ENCODE measurements around the gene TMEM213.
"Not testable (repeated sequence)": the region's sequence is repeated elsewhere in the genome, so short reads cannot be mapped to it uniquely, and the experiment has no call there.

Gene TMEM213

DNA sequence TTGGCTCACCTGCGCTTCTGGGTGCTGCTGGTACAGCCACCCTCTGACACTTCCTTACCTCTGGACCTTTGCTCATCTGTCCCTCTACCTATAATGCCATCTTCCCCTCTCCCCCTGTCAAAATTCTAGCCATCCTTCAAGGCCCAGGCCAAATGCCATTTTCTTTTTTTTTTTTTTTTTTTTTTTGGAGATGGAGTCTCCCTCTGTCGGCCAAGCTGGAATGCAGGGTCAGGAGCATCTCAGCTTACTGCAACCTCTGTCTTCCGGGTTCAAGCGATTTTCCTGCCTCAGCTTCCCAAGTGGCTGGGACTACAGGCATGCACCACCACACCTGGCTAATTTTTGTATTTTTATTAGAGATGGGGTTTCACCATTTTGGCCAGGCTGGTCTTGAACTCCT is 748 bp upstream of the TMEM213 start:
- DNase-seq (ENCODE audit: low read depth, low spot score) = not testable (repeated sequence)

DNA sequence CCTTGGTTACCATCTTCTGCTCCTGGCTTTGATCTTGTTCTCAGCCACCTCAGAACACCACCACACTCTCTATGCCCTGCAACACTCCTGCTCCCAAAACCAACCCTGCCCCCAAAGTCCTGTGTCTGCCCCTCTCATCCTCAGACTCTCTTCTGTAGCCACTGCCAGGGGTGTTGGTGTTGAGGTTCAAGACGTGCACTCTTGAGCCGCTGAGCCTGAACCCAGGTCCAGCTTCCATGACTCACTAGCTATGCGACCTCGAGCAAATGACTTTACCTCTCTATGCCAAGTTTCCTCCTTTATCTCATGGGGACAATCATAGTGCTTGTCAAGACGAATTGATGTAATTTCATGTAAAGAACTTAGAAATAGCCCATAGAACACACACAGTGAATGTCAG is 1.0 kb downstream of the TMEM213 start:
- DNase-seq (ENCODE audit: low read depth, low spot score) = no peak

DNA sequence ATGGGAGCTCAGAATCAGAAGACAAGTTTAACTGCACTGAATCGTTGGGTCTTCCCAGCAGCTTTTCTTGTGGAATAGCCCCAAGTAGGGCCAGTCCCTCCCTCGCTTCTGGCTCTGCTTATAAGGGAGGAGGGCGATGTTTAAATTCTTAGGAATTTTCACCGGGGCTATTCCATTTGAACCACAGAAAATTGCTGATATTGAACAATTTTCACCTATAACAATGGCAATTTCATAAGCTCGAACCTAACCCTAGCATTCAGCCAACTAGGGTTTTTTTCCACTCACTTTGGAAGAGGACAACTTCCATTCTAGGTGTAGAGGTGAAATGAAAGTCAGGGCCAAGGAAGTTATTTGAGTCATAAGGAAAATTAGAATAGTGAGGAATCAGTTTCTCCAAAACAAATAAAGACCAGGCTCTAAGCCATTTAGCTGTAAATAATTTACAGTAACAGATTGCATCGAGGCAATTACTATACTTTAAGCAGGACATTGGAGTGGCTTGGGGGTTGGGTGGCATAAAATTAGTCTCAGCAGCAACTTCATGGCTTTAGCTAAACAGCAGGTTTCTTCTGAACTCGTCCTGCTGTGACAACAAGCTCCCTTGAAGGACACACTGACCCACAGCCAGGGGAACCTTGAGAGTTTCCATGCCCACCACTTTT is 1.7 kb downstream of the TMEM213 start:
- no peak for DNase-seq (ENCODE audit: low read depth, low spot score)

DNA sequence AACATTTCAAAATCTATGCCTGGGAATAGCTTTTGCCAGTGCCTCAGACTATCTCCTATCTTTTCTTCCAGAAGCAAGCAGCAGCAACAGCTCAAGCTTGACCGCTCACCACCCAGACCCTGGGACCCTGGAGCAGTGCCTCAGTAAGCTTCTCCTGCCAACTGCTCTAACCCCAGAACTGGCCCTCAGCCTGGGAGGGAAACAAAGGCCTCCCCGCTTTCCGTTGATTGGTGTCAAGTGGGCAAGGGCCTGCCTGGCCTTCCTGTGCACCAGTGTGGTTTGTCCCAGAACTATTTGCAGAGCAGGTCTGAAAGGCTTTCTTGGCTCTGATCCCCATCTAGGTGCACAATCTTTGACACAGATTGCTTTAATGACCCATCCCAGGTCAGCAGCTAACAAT is 3.5 kb downstream of the TMEM213 start:
- no peak for DNase-seq (ENCODE audit: low read depth, low spot score)

DNA sequence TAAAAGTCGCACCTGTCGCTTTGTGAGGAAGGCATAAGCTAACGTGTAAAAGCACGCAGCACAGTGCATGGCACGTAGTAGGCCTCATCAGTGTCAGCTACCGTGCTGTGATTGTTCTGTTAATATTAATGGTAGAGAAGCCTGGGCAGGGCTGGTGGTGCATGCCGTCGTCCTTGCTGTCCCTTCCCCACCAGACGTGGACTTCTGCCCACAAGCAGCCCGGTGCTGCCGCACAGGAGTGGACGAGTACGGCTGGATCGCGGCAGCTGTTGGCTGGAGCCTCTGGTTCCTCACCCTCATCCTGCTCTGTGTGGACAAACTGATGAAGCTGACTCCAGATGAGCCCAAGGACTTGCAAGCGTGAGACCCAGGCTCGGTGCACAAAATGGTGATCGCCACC is 4.9 kb downstream of the TMEM213 start:
- DNase-seq (ENCODE audit: low read depth, low spot score) = no peak

DNA sequence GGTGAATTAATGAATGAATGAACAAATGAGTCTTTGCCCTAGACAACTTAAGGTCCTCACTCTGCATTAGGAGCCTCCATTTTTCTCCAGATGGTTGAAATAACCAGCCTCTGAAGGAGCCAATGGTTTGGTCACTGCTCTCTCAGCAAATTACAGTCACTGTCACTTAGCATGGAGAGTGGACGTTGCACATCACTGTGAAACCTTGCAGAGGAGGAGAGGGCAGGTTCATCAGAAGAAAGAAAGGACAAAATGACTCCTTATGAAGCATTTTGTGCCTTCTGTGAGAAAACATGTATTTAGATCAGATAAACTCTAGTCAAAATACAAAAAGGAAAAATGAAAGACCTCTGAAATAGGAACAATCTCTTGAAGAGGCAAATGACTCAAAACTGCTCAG is 6.8 kb downstream of the TMEM213 start:
- DNase-seq (ENCODE audit: low read depth, low spot score) = no peak

DNA sequence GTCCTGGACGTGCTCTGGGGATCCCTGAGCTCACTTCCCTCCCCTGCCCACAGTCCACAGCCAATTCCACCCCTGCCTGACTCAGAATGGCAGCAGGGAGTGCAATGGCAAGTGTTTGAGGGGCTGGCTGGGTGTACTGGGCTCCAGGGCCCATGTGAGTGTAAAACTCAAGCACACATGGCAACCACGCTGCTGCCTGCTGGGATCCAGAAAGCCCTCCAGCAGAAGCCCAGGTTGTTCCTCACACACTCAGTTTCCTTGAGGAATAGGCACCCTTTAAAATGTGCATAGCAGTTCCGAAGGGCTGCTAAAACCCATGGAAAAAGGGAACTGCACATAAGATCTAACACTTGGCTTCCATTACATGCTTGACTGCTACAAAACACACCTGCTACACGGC is 11.6 kb downstream of the TMEM213 start:
- DNase-seq (ENCODE audit: low read depth, low spot score) = no peak

DNA sequence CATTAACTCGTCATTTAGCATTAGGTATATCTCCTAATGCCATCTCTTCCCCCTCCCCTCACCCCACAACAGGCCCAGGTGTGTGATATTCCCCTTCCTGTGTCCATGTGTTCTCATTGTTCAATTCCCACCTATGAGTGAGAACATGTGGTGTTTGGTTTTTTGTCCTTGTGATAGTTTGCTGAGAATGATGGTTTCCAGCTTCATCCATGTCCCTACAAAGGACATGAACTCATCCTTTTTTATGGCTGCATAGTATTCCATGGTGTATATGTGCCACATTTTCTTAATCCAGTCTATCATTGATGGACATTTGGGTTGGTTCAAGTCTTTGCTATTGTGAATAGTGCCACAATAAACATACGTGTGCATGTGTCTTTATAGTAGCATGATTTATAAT is 13.5 kb downstream of the TMEM213 start:
- DNase-seq (ENCODE audit: low read depth, low spot score) = not testable (repeated sequence)

DNA sequence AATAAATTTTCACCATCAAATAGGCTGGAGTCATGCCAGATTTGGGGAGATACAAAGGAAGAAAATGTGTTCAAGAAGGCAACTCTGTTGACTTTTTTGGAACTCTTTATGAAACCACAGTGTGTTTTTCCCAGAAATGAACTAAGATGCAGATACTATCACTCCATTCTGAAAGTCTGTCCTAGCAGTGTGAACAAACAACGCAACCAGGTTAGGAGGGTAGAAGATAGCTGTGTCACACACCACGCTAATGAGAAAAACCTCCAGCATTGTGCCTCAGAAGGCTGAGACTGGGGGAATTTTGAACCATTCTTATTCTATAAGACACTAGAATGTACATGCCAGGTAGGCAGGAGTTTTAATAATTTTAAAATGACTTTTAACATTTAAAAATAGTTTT is 16.2 kb downstream of the TMEM213 start:
- no peak for DNase-seq (ENCODE audit: low read depth, low spot score)

DNA sequence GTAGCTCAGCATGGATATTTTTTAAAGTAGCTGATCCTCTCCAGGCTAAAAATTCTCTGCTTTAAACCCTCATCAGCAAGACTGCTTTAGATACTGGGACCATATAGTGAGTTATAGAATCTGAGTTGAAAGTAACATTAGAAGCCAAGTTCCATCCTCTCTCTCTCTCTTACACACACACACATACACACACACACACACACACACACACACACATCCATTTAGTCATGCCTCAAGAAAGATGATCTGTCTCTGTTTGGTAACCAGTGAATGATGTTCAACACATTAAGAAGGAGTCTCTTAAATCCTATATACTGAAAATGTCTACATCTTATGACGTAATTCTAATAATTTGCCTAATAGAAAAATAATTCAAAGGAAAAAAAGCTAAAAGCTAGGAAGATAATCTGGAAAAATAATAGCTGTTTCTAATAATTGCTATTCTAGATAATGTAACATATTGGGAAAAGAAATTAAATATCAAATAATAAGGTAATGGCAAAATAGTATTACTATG is 17.1 kb downstream of the TMEM213 start:
- no peak for DNase-seq (ENCODE audit: low read depth, low spot score)

DNA sequence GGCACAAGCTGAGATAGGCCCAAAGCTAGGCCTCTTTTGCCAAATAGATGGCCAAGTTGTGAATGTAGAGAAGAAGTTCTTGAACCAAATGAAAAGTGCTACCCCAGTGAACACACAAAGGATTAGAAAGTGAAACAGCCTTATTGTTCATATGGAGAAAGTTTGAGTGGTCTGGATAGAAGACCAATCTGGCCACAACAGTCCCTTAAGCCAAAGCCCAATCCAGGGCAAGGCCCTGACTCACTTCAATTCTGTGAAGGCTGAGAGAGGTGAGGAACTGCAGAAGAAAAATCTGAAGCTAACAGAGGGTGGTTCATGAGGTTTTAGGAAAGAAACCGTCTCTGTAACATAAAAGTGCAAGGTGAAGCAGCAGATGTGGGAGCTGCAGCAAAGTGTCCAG is 18.9 kb downstream of the TMEM213 start:
- DNase-seq (ENCODE audit: low read depth, low spot score) = no peak

DNA sequence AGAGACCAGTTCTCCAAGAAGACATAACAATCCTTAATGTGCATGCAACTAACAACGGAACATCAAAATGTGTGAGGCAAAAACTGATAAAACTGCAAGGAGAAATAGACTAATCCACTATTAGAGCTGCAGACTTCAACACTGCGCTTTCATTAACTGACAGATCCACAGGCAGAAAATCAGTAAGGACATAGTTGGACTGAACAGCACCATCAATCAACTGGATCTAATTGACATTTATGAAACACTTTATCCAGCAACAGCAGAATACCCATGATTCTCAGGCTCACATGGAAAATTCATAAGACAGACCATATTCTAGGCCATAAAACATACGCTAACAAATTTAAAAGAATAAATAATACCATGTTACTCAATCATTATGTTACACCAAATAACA is 21.8 kb downstream of the TMEM213 start:
- no peak for DNase-seq (ENCODE audit: low read depth, low spot score)

DNA sequence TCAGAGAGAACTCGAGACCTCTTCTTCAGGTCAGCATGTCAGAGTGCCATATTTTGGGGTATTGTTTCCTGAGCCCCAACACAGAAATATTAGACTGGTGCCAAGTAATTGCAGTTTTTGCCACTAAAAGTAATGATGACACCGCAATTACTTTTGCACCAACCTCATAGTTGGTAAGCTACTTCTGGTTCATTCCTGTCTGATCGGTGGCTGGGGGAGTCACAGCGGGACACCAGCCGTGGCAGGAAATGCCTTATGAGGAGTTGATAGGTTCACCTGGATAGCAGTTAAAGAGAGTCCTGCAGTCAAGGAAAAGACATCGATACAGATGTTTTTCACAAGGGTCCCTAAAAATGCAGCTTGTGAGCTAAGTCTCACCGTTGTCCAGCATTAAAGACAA is 24.1 kb downstream of the TMEM213 start:
- no peak for DNase-seq (ENCODE audit: low read depth, low spot score)

DNA sequence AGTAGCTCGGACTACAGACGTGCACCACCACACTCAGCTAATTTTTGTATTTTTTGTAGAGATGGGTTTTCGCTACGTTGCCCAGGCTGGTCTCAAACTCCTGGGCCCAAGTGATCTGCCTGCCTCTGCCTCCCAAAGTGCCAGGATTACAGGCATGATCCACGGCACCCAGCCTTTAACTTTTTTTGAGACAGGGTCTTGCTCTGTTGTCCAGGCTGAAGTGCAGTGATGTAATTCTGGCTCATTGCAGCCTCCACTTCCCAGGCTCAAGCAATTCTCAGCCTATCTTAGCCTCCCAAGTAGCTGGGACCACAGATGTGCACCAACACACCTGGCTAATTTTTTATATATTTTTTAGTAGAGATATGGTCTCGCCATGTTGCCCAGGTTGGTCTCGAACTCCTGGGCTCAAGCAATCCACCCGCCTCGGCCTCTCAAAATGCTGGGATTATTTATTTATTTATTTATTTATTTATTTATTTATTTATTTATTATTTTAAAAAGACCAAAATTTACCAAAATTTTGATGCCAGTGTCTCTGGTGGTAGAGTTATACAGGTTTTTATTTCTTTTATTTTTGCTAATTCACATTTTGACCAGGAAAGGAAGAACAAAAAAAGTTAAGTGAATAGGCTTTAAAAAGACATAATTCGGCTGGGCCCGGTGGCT is 25.2 kb downstream of the TMEM213 start:
- no peak for DNase-seq (ENCODE audit: low read depth, low spot score)

DNA sequence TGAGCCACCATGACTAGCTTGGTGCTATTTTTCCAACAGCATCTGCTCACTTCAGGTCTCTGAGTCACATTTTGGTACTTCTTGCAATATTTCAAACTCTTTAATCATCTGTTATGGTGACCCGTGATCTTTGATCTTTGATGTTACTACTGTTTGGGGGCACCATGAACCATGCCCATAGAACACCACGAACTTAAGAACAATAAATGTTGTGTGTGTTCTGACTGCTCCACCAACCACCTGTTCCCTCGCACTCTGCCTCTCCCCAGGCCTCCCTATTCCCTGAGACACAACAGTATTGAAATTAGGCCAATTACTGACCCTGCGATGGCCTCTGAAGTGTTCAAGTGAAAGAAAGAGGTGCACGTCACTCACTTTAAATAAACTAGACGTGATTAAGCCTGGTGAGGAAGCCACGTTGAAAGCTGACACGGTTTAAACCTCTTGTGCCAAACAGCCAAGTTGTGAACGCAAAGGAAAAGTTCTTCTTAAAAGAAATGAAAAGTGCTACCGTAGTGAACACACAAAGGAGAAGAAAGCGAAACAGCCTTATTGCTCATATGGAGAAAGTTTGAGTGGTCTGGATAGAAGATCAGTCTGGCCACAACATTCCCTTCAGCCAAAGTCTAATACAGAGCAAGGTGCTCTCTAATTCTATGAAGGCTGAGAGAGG is 27.4 kb downstream of the TMEM213 start:
- no peak for DNase-seq (ENCODE audit: low read depth, low spot score)

DNA sequence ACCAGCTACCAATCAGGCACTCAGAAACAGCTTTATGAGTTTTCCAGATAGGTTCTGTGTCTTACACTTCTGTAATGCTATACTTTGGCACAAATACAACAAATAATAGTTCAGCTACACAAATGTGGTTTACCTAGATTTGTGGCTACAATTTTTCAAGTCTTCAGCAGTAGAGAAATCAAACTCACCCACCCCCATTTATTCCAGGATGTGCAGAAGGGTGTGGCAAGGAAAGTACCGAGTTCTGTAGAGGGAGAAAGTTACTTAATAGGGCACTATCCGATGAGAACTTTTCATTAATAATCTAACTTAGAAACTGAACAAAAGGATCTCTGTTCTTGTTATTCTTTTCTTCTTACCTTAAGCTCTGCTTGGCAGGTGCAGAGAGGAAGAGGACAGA is 30.5 kb downstream of the TMEM213 start:
- no peak for DNase-seq (ENCODE audit: low read depth, low spot score)

DNA sequence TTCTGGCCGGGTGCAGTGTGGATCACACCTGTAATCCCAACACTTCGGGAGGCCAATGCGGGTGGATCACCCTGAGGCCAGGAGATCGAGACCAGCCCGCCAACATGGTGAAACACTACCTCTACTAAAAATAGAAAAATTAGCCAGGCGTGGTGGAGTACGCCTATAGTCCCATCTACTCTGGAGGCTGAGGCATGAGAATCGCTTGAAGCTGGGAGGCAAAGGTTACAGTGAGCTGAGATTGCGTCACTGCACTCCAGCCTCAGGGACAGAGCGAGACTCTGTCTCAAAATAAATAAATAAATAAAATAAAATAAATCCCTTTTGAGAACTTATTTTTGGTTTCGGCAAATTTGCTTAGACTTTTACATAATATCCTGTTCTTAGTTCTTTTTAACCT is 31.5 kb downstream of the TMEM213 start:
- no peak for DNase-seq (ENCODE audit: low read depth, low spot score)

DNA sequence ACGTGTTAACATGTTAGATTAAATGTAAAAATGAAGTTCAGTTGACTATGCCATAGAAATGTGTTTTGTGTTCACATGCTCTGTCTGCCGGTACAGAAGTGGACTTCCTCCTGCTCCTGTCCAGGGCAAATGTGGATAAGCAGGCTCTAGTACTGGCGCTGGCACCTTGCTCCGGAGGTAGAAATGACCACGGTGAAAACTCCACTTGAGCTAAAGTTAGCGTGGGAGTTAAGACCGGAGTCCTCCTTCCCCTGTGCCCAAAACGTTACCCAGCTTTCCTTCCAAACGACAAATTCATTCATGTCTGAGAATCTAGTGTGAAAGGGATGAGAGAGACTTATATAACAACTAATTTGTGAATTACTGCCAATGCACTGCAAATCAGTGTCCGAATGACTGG is 35.2 kb downstream of the TMEM213 start:
- no peak for DNase-seq (ENCODE audit: low read depth, low spot score)

DNA sequence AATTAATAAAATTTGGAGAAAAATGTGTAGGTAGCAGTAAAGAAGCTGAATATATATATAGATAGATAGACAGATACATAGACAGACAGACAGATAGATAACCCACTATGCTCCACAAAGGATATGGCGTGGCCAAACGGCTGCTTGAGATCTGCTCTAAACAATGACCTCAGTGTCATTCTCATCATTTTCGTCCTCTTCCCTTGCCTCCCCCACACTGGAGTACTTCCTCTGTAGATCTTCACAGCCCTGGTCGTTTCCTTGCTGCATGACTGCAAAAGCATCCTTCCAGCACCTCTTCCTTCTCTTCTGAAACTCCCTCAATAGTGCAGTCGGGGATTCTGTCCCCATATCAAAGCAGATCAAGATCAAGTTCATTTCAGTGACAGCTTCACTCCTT is 35.8 kb downstream of the TMEM213 start:
- no peak for DNase-seq (ENCODE audit: low read depth, low spot score)

DNA sequence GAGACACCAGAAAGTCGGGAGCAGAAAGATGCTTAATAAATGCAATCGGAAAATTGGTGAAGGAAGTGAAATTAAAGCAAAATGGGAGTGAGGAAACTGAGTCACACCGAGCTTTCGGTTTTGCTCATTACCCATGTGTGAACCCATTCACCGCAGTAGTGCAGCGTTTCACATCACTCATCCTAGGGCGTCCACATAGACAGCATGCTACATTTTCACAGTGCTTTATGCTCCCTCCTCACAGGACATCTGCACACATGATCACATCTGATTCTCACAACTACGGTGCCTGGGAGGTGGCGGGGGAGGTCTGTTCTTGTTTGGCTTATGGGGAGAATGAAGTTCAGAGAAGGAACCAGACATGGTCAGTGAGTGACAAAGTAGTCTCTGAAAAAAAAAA is 36.8 kb downstream of the TMEM213 start:
- DNase-seq (ENCODE audit: low read depth, low spot score) = no peak

DNA sequence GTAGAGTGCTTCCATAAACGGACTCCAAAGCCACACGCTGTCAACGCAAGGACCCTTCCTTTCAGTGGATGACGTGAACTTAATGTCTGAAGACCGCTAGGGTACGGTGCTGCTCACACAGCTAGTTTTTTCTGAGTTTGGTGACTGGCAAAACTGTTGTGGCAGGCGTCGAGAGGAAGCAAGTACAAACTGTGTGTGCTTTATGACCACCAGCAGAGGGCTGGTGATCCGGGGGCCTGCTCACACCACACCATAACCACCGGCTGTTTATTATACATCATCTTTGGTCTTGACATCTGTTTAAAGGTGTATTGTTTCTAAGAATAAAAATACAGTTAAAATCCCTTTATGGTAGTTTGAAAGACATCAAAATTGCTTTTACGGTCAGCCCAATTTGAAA is 37.3 kb downstream of the TMEM213 start:
- no peak for DNase-seq (ENCODE audit: low read depth, low spot score)

DNA sequence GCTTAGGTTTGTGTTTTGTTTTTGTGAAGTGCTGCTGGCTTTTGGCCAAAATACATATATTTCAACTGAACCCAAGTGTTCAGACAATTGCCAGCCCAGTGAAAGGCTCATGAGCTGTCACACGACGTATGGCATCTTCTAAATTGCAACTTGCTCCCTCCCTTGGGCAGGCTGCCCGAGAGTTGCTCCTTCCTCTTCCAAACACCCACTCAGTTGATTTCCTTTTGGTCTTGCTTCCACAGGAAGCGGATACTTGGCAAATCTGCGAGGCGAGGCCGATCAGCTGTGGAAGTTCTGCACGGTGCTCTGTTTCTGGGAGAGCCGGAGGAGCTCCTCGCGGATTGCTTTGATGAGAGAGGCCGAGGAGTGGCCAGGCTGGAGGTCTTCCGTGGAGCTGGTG is 39.8 kb downstream of the TMEM213 start:
- no peak for DNase-seq (ENCODE audit: low read depth, low spot score)

DNA sequence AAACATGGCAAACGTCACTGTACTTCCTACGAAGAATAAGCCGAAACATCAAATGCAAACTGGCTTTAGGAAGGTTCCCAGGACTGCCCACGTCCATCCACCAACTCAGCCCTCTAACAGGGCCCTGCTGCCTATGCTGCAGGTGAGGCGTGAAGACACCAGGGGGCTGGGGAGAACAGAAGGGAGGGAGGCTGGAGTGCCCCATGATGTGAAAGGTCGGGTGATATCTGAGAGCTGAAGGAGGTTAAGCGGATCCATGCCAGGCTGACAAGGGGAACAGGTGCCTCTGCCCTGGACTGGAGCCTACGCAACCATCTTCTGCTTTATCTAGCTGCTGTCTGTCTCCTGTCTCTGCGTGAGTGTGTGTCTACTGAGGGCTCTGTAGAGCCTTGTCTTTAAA is 40.4 kb downstream of the TMEM213 start:
- DNase-seq (ENCODE audit: low read depth, low spot score) = peak; percentile 14
